Heart right ventricle (tissue), 16 donors: Measurements from ENCODE around the gene IRAK3. TPM values are rescaled to one million over a fixed set of nuclear protein-coding genes. Genes with fewer than 3 reads are reported as not detected.

Experiments
- ATAC-seq, 8 donors: fragments of 200-7000 bp; cut with Tn5 transposase; one replicate each; pipeline ENCODE4 v1.9.1; 2020; ENCODE audit warnings: mild to moderate bottlenecking in 8 of 8, moderate library complexity in 8 of 8, moderate number of reproducible peaks in 1 of 8
- DNase-seq, 2 donors: peaks; one replicate each; pipeline ENCODE4 v3.0.0-alpha.2; 2020
- H3K27ac ChIP-seq, 10 donors: fragments of 200-600 bp; sonication (generic) in 2 of 10; one replicate each; pipeline versions ENCODE4 v1.5.0 to v1.8.0; 2020 to 2022; ENCODE audit warnings: mild to moderate bottlenecking in 3 of 10
- H3K27me3 ChIP-seq, 7 donors: fragments of 200-600 bp; one replicate each; pipeline ENCODE4 v1.8.0; 2021 to 2022; ENCODE audit warnings: mild to moderate bottlenecking in 2 of 7
- H3K36me3 ChIP-seq, 9 donors: fragments of 200-600 bp; sonication (generic) in 1 of 9; one replicate each; pipeline versions ENCODE4 v1.5.0 to v1.8.0; 2020 to 2022; ENCODE audit warnings: mild to moderate bottlenecking in 2 of 9
- H3K4me1 ChIP-seq, 9 donors: fragments of 200-600 bp; sonication (generic) in 1 of 9; one replicate each; pipeline versions ENCODE4 v1.5.0 to v1.8.0; 2020 to 2022; ENCODE audit warnings: mild to moderate bottlenecking in 4 of 9
- H3K4me3 ChIP-seq, 10 donors: fragments of 200-600 bp; sonication (generic) in 2 of 10; one replicate each; pipeline versions ENCODE4 v1.5.0 to v1.8.0; 2020 to 2022; ENCODE audit warnings: mild to moderate bottlenecking in 7 of 10, moderate library complexity in 2 of 10
- H3K9me3 ChIP-seq, 11 donors: fragments of 200-600 bp in 10 of 11; sonication (generic) in 2 of 11; one replicate each; pipeline versions ENCODE4 v1.5.0 to v1.8.0; 2013 to 2022; ENCODE audit warnings: mild to moderate bottlenecking in 2 of 11, control low read depth in 1 of 11, moderate library complexity in 1 of 11
- CTCF ChIP-seq, 9 donors: fragments of 200-600 bp; sonication (generic) in 2 of 9; IDR thresholded peaks; one replicate each; pipeline versions ENCODE4 v1.5.0 to v1.8.0; 2021 to 2022; ENCODE audit warnings: antibody characterized with exemption in 9 of 9, mild to moderate bottlenecking in 5 of 9, moderate library complexity in 1 of 9
- WGBS, 2 donors: extraction: QIAGEN DNeasy Blood & Tissue Kit; methylation state at CpG; one replicate each; pipeline ENCODE4 v1.1.7; 2013; ENCODE audit warnings: inconsistent platforms in 1 of 2; 5-methylcytosine and 5-hydroxymethylcytosine counted together
- intact Hi-C, 10 donors: fragments of 100-400 bp; cut with DNase I; formaldehyde crosslinking; loops; one replicate each; pipeline versions ENCODE4 v1.11.1 to v1.14.2; 2022
- polyA plus RNA-seq, 2 donors: library from polyadenylated mRNA; stranded (reverse); fragments of 200-250 nt; gene quantifications; one replicate each; pipeline ENCODE4 v1.2.3, GENCODE V29; 2013
- total RNA-seq, 10 donors: library from RNA; stranded (reverse); fragmentation: NEBNext Ultra II Directional in 3 of 10; extraction: Animal tissue kit (Norgen Biotek cat#: 25700) in 3 of 10; gene quantifications; one replicate each; pipeline versions ENCODE4 v1.2.1 to v1.2.4, GENCODE V29; 2021 to 2023
- donor health status: Arrhythmogenic right ventricular cardiomyopathy.
- donor health status: ischemic (EF 13 %, LVEDD 7.1; RV severe dilation, severe dysfunction).
- donor health status: healthy with polysubstance abuse.
- donor health status: DM: no; HTN: yes; CAD: no.
- donor health status: DM: no; HTN: no; CAD: no.
- donor health status: ischemic (EF 25% LVEDD 6.9; RV normal size, moderate dysfunction).
- donor health status: ischemic (EF 25% LVEDD 5.7; RV mildly dilated, moderate dysfunction).
- donor health status: healthy.
- donor health status: DM: yes; HTN: yes; CAD: no.
- donor health status: Ischemic cardiomyopathy.
- donor health status: ischemic (EF 35%, LVEDD 5.7; RV mildly dilated, moderate dysfunction).
- donor health status: nonischemic (EF 11% LVEDD 7.7; RV severe dilation, severe dysfunction).
- donor health status: DM: yes; HTN: yes; CAD: no.
- donor health status: PGD.
- donor health status: ischemic (EF 29% LVEDD 5.4; RV normal size, mild dysfunction).
- donor health status: nonischemic (EF 23%, LVEDD 6.1; RV moderate dilation, normal function).

IRAK3 gene
- total and polyA plus RNA-seq, 12 donors: 2.8 to 9.3 (median 4.3) TPM

DNA sequence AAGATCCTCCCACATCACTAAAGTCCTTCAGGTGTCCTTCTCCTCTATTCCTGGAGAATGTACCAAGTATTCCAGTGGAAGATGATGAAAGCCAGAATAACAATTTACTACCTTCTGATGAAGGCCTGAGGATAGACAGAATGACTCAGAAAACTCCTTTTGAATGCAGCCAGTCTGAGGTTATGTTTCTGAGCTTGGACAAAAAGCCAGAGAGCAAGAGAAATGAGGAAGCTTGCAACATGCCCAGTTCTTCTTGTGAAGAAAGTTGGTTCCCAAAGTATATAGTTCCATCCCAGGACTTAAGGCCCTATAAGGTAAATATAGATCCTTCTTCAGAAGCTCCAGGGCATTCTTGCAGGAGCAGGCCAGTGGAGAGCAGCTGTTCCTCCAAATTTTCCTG is 58.7 kb downstream of the IRAK3 start:
- no peaks in the 10 kb centered on the region for H3K9me3 ChIP-seq
- H3K27ac ChIP-seq: no peak overlapping the region
- intact Hi-C loops: loop anchor here in 1 of 10 donors (10.0 kb wide), 1 partner anchor 103 kb away; no protein-coding TSS in a partner anchor
- peaks cover 0 to 87% (median 5%) of the 10 kb centered on the region in 9 donors for H3K36me3 ChIP-seq
- peaks cover 0 to under 1% (median 0%) of the 10 kb centered on the region in 9 donors for H3K4me1 ChIP-seq
- H3K4me3 ChIP-seq: no peak overlapping the region
- DNase-seq: no peak
- ATAC-seq: no peak
- TF ChIP-seq CTCF (IDR thresholded peaks at IDR 0.05): no peak
- H3K27me3 ChIP-seq: no peaks in the 10 kb centered on the region

DNA sequence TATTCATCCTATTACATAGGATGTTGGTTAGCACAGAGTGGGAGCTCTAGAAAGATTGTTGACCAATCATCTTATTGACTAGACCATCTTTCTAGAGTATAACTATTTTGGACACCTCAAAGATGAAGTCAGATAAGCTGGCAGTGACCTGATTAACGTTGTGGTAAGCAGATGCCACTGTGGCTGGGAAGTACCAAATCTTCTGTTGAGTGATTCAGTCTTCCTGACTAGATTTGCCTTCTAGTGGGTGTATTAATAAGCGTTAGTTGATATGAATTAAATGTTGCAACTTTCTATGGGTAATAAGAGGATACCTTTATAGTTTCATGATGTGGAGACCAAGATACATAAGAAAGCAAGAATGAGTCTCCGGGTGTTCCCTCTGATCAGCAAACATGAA is 62.0 kb downstream of the IRAK3 start:
- DNase-seq (no peak), ATAC-seq (no peak)
- intact Hi-C loops: no loop called here
- Histone ChIP-seq H3K36me3 (peaks cover 0 to 61% (median 5%) of the 10 kb centered on the region in 9 donors), H3K27me3 (no peaks in the 10 kb centered on the region), H3K4me3 (no peak overlapping the region), H3K4me1 (no peaks in the 10 kb centered on the region), H3K9me3 (no peaks in the 10 kb centered on the region), H3K27ac (no peak overlapping the region)
- WGBS, 2 donors: 82 to 89% methylated on average over 3 of the region's 3 CpGs
- no peak for TF ChIP-seq CTCF (IDR thresholded peaks at IDR 0.05)

DNA sequence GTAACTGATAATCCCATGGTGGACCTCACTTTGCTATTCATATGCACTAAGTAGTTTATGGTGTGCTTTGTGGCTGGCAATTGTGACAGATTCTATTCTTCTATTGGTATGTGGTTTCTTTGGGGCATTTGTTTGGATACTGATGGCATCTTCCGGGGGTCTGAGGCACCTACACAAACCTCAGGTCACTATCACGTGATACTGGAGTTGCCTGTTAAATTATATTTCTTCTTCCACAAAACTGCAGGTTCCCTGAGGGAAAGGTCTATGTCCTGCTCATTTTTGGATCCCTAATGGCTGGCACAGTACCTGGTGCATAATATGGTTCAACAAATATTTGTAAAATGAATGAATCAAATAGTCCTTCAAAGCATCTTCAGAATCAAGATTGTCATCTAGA is 63.8 kb downstream of the IRAK3 start:
- ATAC-seq: no peak
- Histone ChIP-seq H3K4me1 (no peaks in the 10 kb centered on the region), H3K27ac (no peak overlapping the region), H3K4me3 (no peak overlapping the region), H3K36me3 (peaks cover 0 to 45% (median 5%) of the 10 kb centered on the region in 9 donors), H3K27me3 (no peaks in the 10 kb centered on the region), H3K9me3 (no peaks in the 10 kb centered on the region)
- no peak for DNase-seq
- 93 to 97% methylated on average over 2 of the region's 2 CpGs for WGBS, 2 donors
- TF ChIP-seq CTCF (IDR thresholded peaks at IDR 0.05): no peak
- intact Hi-C loops: no loop called here

GRCh38 chr12:66255737-66256136 is 66.7 kb downstream of the IRAK3 start:
- Histone ChIP-seq H3K4me1 (no peaks in the 10 kb centered on the region), H3K9me3 (no peaks in the 10 kb centered on the region), H3K4me3 (no peak overlapping the region), H3K36me3 (peaks cover 0 to 16% (median 0%) of the 10 kb centered on the region in 9 donors), H3K27ac (no peak overlapping the region), H3K27me3 (no peaks in the 10 kb centered on the region)
- intact Hi-C loops: no loop called here
- DNase-seq (no peak), ATAC-seq (no peak)
- TF ChIP-seq CTCF (IDR thresholded peaks at IDR 0.05): no peak

DNA sequence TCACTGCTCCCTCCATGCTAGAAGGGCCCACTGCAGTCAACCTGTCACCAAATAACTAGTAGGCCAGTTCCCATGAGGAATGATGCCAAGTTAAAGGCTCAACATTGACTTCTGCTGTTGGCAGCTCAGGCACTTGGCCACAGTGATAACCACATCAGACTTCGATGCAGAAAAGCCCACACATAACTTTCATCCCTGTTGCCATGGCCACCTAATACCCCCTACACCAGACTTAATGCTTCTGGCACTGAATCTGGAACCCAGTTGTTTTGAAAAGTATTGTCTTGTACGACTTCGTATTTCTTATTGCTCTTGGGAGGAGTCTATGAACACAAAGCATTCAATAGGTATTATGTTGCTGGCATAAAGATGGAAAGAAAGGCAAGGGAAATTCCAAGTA is 69.0 kb downstream of the IRAK3 start:
- DNase-seq (no peak), ATAC-seq (no peak)
- WGBS, 2 donors: 66 to 70% methylated on average over 3 of the region's 3 CpGs
- no peaks in the 10 kb centered on the region for H3K36me3 ChIP-seq
- intact Hi-C loops: no loop called here
- no peak overlapping the region for H3K27ac ChIP-seq
- no peak overlapping the region for H3K4me3 ChIP-seq
- H3K9me3 ChIP-seq: no peaks in the 10 kb centered on the region
- no peak for TF ChIP-seq CTCF (IDR thresholded peaks at IDR 0.05)
- no peaks in the 10 kb centered on the region for H3K4me1 ChIP-seq
- no peaks in the 10 kb centered on the region for H3K27me3 ChIP-seq
